ENCODE data around the gene ANXA2.
A peak's percentile ranks its signal among the peaks of the same experiment; 100 is the strongest.
"Not testable (repeated sequence)": the region's sequence is repeated elsewhere in the genome, so short reads cannot be mapped to it uniquely, and the experiment has no call there.

The ANXA2 gene

GRCh38 chr15:60408463-60408981 lies 10.7 kb upstream of the ANXA2 start:
- DNase-seq: no peak

- DNase-seq: no peak
These were observed 9.6 kb upstream of the ANXA2 start for GRCh38 chr15:60407415-60407805.

GRCh38 chr15:60406513-60407414 lies 9.0 kb upstream of the ANXA2 start:
- no peak for DNase-seq

GRCh38 chr15:60405399-60405798 lies 7.6 kb upstream of the ANXA2 start:
- no peak for DNase-seq

- not testable (repeated sequence) for DNase-seq
These were observed 6.6 kb upstream of the ANXA2 start for GRCh38 chr15:60404351-60404750.

GRCh38 chr15:60400944-60401343 lies 3.2 kb upstream of the ANXA2 start:
- DNase-seq: no peak

GRCh38 chr15:60399931-60400330 lies 2.1 kb upstream of the ANXA2 start:
- no peak for DNase-seq

GRCh38 chr15:60399246-60399915 lies 1.6 kb upstream of the ANXA2 start:
- no peak for DNase-seq

- DNase-seq: peak in 1 of 2 experiments; percentile 65
These were observed 621 bp downstream of the ANXA2 start for GRCh38 chr15:60396958-60397771.

GRCh38 chr15:60396560-60396957 lies 1.2 kb downstream of the ANXA2 start:
- DNase-seq: no peak

GRCh38 chr15:60396100-60396499 lies 1.7 kb downstream of the ANXA2 start:
- no peak for DNase-seq

- no peak for DNase-seq
These were observed 2.3 kb downstream of the ANXA2 start for GRCh38 chr15:60395276-60396011.

- no peak for DNase-seq
These were observed 3.1 kb downstream of the ANXA2 start for GRCh38 chr15:60394689-60395097.

- DNase-seq: no peak
These were observed 4.6 kb downstream of the ANXA2 start for GRCh38 chr15:60392986-60393790.

GRCh38 chr15:60392601-60392985 lies 5.2 kb downstream of the ANXA2 start:
- no peak for DNase-seq

- no peak for DNase-seq
These were observed 6.0 kb downstream of the ANXA2 start for GRCh38 chr15:60391722-60392315.

- DNase-seq: peak; percentile 75 to 79
These were observed 6.8 kb downstream of the ANXA2 start for GRCh38 chr15:60390871-60391501.

GRCh38 chr15:60390231-60390630 lies 7.6 kb downstream of the ANXA2 start:
- DNase-seq: no peak

GRCh38 chr15:60389261-60390077 lies 8.3 kb downstream of the ANXA2 start:
- DNase-seq: no peak

GRCh38 chr15:60387321-60387720 lies 10.5 kb downstream of the ANXA2 start:
- DNase-seq: no peak

Data from NCI-H526 (cell line).